Measurements from ENCODE around the gene ICA1L. TPM values are rescaled to one million over a fixed set of nuclear protein-coding genes. Genes with fewer than 3 reads are reported as not detected.
"Not testable (repeated sequence)": the region's sequence is repeated elsewhere in the genome, so short reads cannot be mapped to it uniquely, and the experiment has no call there.

Gene ICA1L
- total RNA-seq = 10 to 100 TPM in 2 of 3 donors, 1 to 10 TPM in 1; 9.5 to 14.5 (median 14.4) TPM

DNA sequence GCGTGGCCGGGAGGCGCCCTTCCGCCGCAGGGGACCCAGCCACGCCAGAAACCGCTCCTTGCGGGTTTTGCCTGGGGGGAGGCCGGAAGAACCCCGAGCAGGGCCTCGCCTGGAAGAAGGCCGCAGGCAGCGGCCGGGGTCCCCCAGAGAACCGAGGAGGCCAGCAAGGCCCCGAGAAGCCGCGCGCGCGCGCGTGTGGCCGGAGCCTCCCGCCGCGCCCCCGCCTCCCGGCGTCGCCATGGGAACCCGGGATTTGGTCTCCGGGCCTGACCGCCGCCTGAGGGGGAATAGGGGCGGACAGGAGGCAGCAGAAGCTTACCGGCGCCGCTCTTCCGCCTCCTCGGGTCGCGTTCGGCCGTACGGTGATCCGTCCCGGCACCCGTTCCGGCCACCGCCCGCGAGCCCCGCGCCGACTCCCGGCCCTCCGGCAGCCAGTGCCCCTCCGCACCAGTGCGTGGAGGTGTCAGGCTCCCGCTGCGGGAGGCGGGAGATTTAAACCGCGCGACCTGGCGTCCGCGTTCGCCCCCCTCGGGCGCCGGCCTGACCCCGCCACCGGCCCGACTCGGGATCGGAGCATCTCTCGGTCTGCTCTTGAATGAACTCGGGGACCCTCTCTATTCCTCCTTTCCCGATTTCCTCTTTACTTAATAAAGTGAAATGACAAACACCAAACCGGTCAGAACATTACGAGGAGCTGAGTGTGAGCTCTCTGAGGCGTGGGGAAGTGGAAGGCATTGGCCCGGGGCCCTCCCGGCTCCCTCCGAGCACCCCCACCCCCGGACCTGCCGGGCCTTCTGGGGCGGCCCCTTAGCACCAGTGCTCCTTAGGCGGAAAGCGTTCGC lies at the start of gene ICA1L:
Gene ICA1L, minus strand, starts transcription at position 467 of the 842 bp plus-strand sequence. CDS start 42,757 bp downstream, outside the sequence.
- DNase-seq (ENCODE audit: low spot score in 2 of 2) = peak in 1 of 2 donors; percentile 56

DNA sequence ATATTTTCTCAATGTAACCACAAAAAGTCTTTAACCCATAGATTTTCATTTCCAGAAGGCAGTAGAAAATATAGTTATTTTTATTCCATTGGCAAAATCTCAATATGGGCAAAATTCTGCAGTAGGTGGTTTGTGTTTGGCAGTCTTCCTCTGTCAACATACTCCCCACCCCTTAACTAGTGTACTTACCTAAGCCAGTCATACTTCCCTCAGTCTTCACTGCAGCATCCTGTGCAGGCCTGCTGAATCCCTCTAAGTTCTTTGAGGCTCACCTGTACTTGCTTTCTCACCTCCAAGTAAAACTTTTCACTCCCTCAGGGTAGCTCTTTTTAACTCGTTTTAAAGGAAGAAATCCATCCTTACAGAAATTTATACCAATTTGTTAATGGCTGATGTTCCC lies 47.3 kb upstream of the ICA1L start:
- TF ChIP-seq CTCF (IDR thresholded peaks at IDR 0.05) = no peak
- no peak for DNase-seq (ENCODE audit: low spot score in 2 of 2)
- intact Hi-C loops (cut with DNase I; ENCODE audit: low total_unique reads) = no loop called here

More for the DNA sequence above, at the start of gene ICA1L:
- Histone ChIP-seq H3K9me3 (no peaks in the 10 kb centered on the region), H3K36me3 (no peaks in the 10 kb centered on the region), H3K27me3 (no peaks in the 10 kb centered on the region), H3K27ac (peak within 1 kb of the TSS; percentile 59 to 81), H3K4me1 (no peaks in the 10 kb centered on the region), H3K4me3 (peak within 1 kb of the TSS; percentile 58 to 81 (median 77))
- no peak for TF ChIP-seq POLR2A (IDR thresholded peaks at IDR 0.05)
- TF ChIP-seq POLR2AphosphoS5 (IDR thresholded peaks at IDR 0.05) = no peak
- no peak for TF ChIP-seq CTCF (IDR thresholded peaks at IDR 0.05)
- intact Hi-C loops (cut with DNase I; ENCODE audit: low total_unique reads) = no loop called here

DNA sequence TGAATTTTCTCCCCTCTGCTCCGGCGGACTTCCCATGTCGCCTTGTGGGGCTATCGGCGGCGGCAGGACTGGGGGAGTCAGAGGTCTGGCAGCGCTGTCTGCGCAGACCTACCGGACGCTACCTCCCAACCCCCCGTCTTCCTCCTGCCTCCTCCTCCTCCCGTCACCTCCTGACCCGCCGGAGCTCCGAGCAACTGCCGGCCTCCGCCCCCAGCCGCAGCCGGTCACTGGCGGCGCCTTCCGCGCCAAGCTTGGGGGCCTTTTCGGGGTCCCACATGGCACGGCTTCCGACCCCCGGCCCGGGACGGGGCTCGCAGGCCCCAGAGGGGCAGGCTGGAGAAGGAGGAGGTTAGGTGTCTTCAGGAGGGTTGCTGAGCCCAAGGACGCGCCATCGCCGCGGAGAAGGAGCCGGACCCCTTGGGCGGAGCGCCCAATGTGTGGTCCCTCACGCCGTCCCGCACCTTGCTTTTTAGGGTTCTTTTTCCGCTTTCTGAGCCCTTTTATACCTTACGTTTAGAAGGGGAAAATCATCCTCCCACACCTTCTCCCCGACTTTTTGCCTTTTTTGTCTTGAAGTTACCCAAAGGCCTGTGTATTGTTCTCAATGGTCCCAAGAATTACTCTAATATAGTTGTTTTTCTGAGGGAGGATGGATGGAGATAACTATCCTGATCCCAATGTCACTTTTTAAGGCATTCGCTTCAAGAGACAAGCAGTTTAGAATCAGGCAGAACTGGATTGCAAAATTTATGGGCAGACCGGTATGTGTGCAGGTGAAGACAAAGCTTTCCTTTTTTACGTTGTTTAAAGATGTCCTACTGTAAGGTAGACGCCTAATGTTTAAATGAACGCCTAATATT lies 41.0 kb upstream of the ICA1L start:
- H3K9me3 ChIP-seq; DNase-seq (ENCODE audit: low spot score in 2 of 2); intact Hi-C loops (cut with DNase I; ENCODE audit: low total_unique reads); H3K4me1 ChIP-seq; H3K27me3 ChIP-seq; H3K36me3 ChIP-seq: not testable (repeated sequence)
- Histone ChIP-seq H3K27ac (peak overlapping the region; percentile 85 to 87), H3K4me3 (peak overlapping the region; percentile 56 to 80 (median 76))

More for the DNA sequence above, 47.3 kb upstream of the ICA1L start:
- H3K27ac ChIP-seq = no peak overlapping the region
- no peaks in the 10 kb centered on the region for H3K36me3 ChIP-seq
- H3K9me3 ChIP-seq = no peaks in the 10 kb centered on the region
- H3K27me3 ChIP-seq = no peaks in the 10 kb centered on the region
- H3K4me3 ChIP-seq = no peak overlapping the region
- H3K4me1 ChIP-seq = no peaks in the 10 kb centered on the region

GRCh38 chr2:202911512-202912341 lies 40.2 kb upstream of the ICA1L start, which contains the start of the genes CARF and WDR12:
Gene CARF, plus strand, starts transcription at chr2:202912275. Its CDS starts 29,628 bp downstream, at chr2:202941903.
Gene WDR12, minus strand, starts transcription at chr2:202911673. Its CDS starts 197 bp downstream, at chr2:202911476.
- intact Hi-C loops (cut with DNase I; ENCODE audit: low total_unique reads) = no loop called here
- peak; percentile 80 to 85 for DNase-seq (ENCODE audit: low spot score in 2 of 2)
- peak within 1 kb of the TSS; percentile 56 to 80 (median 76) for H3K4me3 ChIP-seq
- no peaks in the 10 kb centered on the region for H3K36me3 ChIP-seq
- peak; percentile 70 for TF ChIP-seq POLR2A (IDR thresholded peaks at IDR 0.05)
- TF ChIP-seq CTCF (IDR thresholded peaks at IDR 0.05) = no peak
- peak; percentile 66 to 82 (median 76) for TF ChIP-seq POLR2AphosphoS5 (IDR thresholded peaks at IDR 0.05)
- H3K9me3 ChIP-seq = no peaks in the 10 kb centered on the region
- H3K27me3 ChIP-seq = no peaks in the 10 kb centered on the region
- H3K27ac ChIP-seq = peak within 1 kb of the TSS; percentile 85 to 87
- H3K4me1 ChIP-seq = peaks cover 0 to 4% of the 10 kb centered on the region in 2 donors

DNA sequence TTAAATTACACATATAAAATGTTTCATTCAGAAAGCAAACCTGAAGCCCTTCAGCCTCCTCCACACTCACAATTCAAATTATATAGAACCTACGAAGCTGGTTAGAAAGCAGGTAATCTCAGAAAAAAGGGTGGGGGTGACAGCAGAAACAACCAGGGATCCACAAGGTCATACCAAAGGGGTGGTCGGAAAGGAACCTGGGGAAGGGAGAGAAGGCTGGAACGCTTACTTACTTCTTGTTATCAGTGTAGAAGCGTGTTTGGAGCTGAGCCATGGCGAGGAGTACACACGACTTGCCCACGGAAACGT lies 39.6 kb upstream of the ICA1L start:
- H3K27me3 ChIP-seq = no peaks in the 10 kb centered on the region
- H3K27ac ChIP-seq = peak overlapping the region; percentile 85 to 87
- H3K36me3 ChIP-seq = no peaks in the 10 kb centered on the region
- intact Hi-C loops (cut with DNase I; ENCODE audit: low total_unique reads) = no loop called here
- TF ChIP-seq POLR2A (IDR thresholded peaks at IDR 0.05) (no peak), CTCF (IDR thresholded peaks at IDR 0.05) (no peak), POLR2AphosphoS5 (IDR thresholded peaks at IDR 0.05) (no peak)
- peak overlapping the region; percentile 56 to 80 (median 76) for H3K4me3 ChIP-seq
- no peak for DNase-seq (ENCODE audit: low spot score in 2 of 2)
- H3K4me1 ChIP-seq = peaks cover 0 to 4% of the 10 kb centered on the region in 2 donors
- H3K9me3 ChIP-seq = no peaks in the 10 kb centered on the region
